Measurements from ENCODE around the gene ZEB2. TPM values are rescaled to one million over a fixed set of nuclear protein-coding genes. Genes with fewer than 3 reads are reported as not detected.

Gene ZEB2
- polyA plus RNA-seq, 2 of the 4 experiments (the other 2 are of a cell fraction), result 4.2 to 7.0 TPM

DNA sequence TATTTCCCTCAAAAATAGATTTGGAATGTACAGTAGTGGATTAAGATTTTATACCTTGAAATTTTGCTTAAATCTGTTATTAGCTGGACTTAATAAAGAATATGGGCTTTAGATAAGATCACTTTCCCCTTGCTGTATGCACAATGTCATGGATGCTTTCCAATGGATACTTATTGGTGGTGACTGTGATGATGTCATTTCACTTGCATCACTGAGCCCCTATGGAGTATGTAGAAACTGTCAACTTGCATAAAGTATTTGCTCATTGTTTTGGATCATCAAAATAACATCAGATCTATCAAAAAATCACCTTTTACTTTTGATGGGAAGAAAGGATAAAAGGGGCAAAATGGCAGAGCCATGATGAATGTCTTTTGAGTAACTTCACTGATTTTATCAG, 112.7 kb downstream of the ZEB2 start:
- H3K4me2 ChIP-seq, result no peak overlapping the region
- no peaks in the 10 kb centered on the region for H3K9me3 ChIP-seq
- DNase-seq (ENCODE audit: low read depth in 1 of 2, low spot score in 1 of 2), result no peak
- no peak for FAIRE-seq
- CTCF ChIA-PET, result no interaction called here
- H3K27ac ChIP-seq, result no peak overlapping the region
- ATAC-seq, result no peak
- no peaks in the 10 kb centered on the region for H3K4me1 ChIP-seq
- POLR2A ChIA-PET, result no interaction called here
- TF ChIP-seq JUNB (IDR thresholded peaks at IDR 0.05) (no peak), FOXS1 (CRISPR knock-in tag; IDR thresholded peaks at IDR 0.05) (no peak), EHMT2 (IDR thresholded peaks at IDR 0.05; ENCODE audit: low read depth) (no peak)
- H3K4me3 ChIP-seq, result no peak overlapping the region

DNA sequence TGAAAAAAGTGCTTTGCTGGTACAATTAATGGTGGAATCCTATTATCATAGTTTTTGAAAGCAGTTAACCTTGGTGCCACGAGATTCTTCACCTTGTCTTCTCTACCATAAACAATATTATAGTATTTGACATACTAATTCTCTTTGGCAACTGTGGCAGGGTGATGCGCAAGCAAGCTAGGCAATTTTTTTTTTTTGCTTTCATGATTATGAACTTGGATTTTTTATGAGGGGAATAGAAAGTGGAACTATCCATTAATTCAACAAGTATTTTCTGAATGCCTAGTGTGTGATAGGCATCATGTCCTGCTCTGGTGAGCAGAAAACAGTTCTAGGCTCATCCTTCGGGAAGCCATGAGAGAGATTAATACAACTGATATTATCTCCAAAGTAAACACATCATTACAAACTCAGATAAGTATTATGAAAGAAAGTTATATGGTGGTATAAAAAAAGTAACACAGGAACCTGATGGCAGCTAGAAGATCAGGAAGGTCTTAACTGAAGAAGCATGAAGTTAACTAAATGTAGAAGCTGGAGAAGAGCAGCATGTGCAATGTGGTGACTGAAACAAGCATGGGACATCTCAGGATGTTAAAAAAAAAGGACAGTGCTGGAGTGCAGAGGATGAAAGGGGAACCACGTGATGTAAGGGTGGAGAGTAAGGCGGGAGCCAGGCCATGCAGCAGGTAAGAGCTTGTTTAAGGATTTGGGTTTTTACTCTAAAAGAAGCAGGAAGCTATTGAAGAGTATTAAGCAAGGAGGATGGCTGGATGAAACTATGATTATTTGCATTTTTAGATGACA, 113.7 kb downstream of the ZEB2 start:
- no peak overlapping the region for H3K4me3 ChIP-seq
- no peak overlapping the region for H3K4me2 ChIP-seq
- CTCF ChIA-PET, result interaction anchor here (0.9 kb wide), 1 partner anchor 13 kb away, joined by 3 read pairs; no protein-coding TSS in a partner anchor
- no peak overlapping the region for H3K27ac ChIP-seq
- no peaks in the 10 kb centered on the region for H3K9me3 ChIP-seq
- DNase-seq (ENCODE audit: low read depth in 1 of 2, low spot score in 1 of 2) (no peak), ATAC-seq (no peak), FAIRE-seq (no peak)
- WGBS (ENCODE audit: missing lambda C conversion rate), result 67% methylated on average over 5 of the region's 5 CpGs
- no peaks in the 10 kb centered on the region for H3K4me1 ChIP-seq
- POLR2A ChIA-PET, result no interaction called here
- TF ChIP-seq FOXS1 (CRISPR knock-in tag; IDR thresholded peaks at IDR 0.05) (no peak), ZNF302 (CRISPR knock-in tag; IDR thresholded peaks at IDR 0.05) (no peak), PHF8 (IDR thresholded peaks at IDR 0.05; ENCODE audit: borderline replicate concordance, low read depth) (no peak), HEYL (CRISPR knock-in tag; IDR thresholded peaks at IDR 0.05) (no peak), HOXA7 (CRISPR knock-in tag; IDR thresholded peaks at IDR 0.05) (no peak), POLR2AphosphoS2 (conservative IDR thresholded peaks at IDR 0.05; ENCODE audit: low read length) (no peak), RNF2 (IDR thresholded peaks at IDR 0.05; ENCODE audit: borderline replicate concordance, low read depth) (no peak), RARB (CRISPR knock-in tag; IDR thresholded peaks at IDR 0.05) (no peak), KDM1A (IDR thresholded peaks at IDR 0.05; ENCODE audit: low read depth) (no peak), POLR2A (IDR thresholded peaks at IDR 0.05; ENCODE audit: low read length) (no peak), NFE2L2 (conservative IDR thresholded peaks at IDR 0.05; ENCODE audit: low read length) (no peak)
- TF ChIP-seq, protein P1, sequence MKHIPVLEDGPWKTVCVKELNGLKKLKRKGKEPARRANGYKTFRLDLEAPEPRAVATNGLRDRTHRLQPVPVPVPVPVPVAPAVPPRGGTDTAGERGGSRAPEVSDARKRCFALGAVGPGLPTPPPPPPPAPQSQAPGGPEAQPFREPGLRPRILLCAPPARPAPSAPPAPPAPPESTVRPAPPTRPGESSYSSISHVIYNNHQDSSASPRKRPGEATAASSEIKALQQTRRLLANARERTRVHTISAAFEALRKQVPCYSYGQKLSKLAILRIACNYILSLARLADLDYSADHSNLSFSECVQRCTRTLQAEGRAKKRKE (CRISPR knock-in tag; IDR thresholded peaks at IDR 0.05; ENCODE audit: low read depth), result no peak
- TF ChIP-seq, protein P2, sequence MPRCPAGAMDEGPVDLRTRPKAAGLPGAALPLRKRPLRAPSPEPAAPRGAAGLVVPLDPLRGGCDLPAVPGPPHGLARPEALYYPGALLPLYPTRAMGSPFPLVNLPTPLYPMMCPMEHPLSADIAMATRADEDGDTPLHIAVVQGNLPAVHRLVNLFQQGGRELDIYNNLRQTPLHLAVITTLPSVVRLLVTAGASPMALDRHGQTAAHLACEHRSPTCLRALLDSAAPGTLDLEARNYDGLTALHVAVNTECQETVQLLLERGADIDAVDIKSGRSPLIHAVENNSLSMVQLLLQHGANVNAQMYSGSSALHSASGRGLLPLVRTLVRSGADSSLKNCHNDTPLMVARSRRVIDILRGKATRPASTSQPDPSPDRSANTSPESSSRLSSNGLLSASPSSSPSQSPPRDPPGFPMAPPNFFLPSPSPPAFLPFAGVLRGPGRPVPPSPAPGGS (IDR thresholded peaks at IDR 0.05), result no peak
- TF ChIP-seq, protein P3, sequence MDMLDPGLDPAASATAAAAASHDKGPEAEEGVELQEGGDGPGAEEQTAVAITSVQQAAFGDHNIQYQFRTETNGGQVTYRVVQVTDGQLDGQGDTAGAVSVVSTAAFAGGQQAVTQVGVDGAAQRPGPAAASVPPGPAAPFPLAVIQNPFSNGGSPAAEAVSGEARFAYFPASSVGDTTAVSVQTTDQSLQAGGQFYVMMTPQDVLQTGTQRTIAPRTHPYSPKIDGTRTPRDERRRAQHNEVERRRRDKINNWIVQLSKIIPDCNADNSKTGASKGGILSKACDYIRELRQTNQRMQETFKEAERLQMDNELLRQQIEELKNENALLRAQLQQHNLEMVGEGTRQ (IDR thresholded peaks at IDR 0.05), result no peak
- TF ChIP-seq, protein P4, sequence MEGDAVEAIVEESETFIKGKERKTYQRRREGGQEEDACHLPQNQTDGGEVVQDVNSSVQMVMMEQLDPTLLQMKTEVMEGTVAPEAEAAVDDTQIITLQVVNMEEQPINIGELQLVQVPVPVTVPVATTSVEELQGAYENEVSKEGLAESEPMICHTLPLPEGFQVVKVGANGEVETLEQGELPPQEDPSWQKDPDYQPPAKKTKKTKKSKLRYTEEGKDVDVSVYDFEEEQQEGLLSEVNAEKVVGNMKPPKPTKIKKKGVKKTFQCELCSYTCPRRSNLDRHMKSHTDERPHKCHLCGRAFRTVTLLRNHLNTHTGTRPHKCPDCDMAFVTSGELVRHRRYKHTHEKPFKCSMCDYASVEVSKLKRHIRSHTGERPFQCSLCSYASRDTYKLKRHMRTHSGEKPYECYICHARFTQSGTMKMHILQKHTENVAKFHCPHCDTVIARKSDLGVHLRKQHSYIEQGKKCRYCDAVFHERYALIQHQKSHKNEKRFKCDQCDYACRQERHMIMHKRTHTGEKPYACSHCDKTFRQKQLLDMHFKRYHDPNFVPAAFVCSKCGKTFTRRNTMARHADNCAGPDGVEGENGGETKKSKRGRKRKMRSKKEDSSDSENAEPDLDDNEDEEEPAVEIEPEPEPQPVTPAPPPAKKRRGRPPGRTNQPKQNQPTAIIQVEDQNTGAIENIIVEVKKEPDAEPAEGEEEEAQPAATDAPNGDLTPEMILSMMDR (IDR thresholded peaks at IDR 0.05), result no peak

DNA sequence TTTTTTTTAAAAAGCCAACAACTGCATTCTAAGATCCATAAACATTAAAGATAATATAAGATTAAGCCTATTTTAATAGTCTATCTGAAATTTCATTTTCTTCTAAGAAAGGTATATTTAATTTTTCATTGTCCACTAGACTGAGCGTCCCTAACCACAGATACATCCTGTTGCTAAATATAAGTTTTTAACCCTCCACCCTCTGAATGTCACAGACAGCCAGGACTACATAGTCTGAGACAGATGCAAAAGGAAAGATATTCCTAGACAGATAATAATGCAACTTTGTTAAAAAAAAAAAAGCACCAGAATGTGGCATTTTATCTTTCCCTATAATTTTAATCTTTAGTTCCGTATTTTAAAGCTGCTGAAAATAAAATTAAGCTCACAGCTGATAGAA, 114.6 kb downstream of the ZEB2 start:
- H3K4me2 ChIP-seq, result no peak overlapping the region
- FAIRE-seq, result no peak
- H3K4me1 ChIP-seq, result no peaks in the 10 kb centered on the region
- no peak overlapping the region for H3K4me3 ChIP-seq
- H3K9me3 ChIP-seq, result no peaks in the 10 kb centered on the region
- DNase-seq (ENCODE audit: low read depth in 1 of 2, low spot score in 1 of 2), result no peak
- no peak overlapping the region for H3K27ac ChIP-seq
- no peak for ATAC-seq
- WGBS (ENCODE audit: missing lambda C conversion rate), result 80% methylated on average over 2 of the region's 2 CpGs
- TF ChIP-seq EHMT2 (IDR thresholded peaks at IDR 0.05; ENCODE audit: low read depth) (no peak), NR3C1 (IDR thresholded peaks at IDR 0.05) (no peak), EHF (CRISPR knock-in tag; IDR thresholded peaks at IDR 0.05) (no peak), HEYL (CRISPR knock-in tag; IDR thresholded peaks at IDR 0.05) (no peak), BHLHE40 (IDR thresholded peaks at IDR 0.05; ENCODE audit: low read depth, low read length) (no peak), MYC (IDR thresholded peaks at IDR 0.05; ENCODE audit: borderline replicate concordance, low read length) (no peak)
- TF ChIP-seq, protein P5, sequence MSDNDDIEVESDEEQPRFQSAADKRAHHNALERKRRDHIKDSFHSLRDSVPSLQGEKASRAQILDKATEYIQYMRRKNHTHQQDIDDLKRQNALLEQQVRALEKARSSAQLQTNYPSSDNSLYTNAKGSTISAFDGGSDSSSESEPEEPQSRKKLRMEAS (IDR thresholded peaks at IDR 0.05), result no peak
- ChIA-PET CTCF (interaction anchor here (0.9 kb wide), 1 partner anchor 14 kb away, joined by 3 read pairs; no protein-coding TSS in a partner anchor), POLR2A (no interaction called here)
